ENCODE measurements around the gene TBX19.

DNA sequence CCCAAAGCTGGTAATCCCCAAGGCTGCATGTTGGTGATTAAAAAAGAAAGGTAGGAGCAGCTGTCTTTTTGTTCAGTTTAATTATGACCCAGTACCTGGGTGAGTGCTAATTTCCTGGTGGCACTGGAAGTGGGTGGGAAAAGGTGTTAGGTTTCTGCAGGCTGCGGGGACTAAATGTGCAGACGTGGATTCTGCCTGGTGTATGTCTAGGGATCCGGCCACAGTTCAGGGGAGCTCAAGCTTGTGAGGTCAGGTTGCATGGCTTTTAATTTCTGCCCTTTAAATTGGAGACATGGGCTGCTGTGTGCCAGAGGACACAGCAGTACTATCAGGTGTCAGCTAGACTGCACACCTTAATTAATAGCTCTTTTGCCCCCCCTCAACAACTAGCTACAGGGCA is 20.3 kb upstream of the TBX19 start:
- TF ChIP-seq, protein P1, sequence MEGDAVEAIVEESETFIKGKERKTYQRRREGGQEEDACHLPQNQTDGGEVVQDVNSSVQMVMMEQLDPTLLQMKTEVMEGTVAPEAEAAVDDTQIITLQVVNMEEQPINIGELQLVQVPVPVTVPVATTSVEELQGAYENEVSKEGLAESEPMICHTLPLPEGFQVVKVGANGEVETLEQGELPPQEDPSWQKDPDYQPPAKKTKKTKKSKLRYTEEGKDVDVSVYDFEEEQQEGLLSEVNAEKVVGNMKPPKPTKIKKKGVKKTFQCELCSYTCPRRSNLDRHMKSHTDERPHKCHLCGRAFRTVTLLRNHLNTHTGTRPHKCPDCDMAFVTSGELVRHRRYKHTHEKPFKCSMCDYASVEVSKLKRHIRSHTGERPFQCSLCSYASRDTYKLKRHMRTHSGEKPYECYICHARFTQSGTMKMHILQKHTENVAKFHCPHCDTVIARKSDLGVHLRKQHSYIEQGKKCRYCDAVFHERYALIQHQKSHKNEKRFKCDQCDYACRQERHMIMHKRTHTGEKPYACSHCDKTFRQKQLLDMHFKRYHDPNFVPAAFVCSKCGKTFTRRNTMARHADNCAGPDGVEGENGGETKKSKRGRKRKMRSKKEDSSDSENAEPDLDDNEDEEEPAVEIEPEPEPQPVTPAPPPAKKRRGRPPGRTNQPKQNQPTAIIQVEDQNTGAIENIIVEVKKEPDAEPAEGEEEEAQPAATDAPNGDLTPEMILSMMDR (IDR thresholded peaks at IDR 0.05) = no peak
- TF ChIP-seq EZH2 (IDR thresholded peaks at IDR 0.05; ENCODE audit: borderline replicate concordance, insufficient read depth, low read depth, low read length, poor library complexity, severe bottlenecking) = no peak
